ENCODE measurements around the gene FYN. TPM values are rescaled to one million over a fixed set of nuclear protein-coding genes. Genes with fewer than 3 reads are reported as not detected.

Gene FYN
- total RNA-seq, 2 donors from 2014 or later: 13.7 to 103 TPM

- no peaks in the 10 kb centered on the region for H3K36me3 ChIP-seq
- H3K27ac ChIP-seq: no peak overlapping the region
- 67% methylated on average over 7 of the region's 7 CpGs for WGBS
- H3K27me3 ChIP-seq (replicated peaks; ENCODE audit: insufficient read depth): no peaks in the 10 kb centered on the region
- no peak for DNase-seq (ENCODE audit: low spot score)
- intact Hi-C loops (cut with DNase I): no loop called here
- H3K4me1 ChIP-seq (replicated peaks): peaks cover 5% of the 10 kb centered on the region
- H3K4me3 ChIP-seq: no peak overlapping the region
- TF ChIP-seq CTCF (IDR thresholded peaks at IDR 0.05): no peak
- TF ChIP-seq POLR2AphosphoS5 (IDR thresholded peaks at IDR 0.05): no peak
- TF ChIP-seq POLR2A (IDR thresholded peaks at IDR 0.05): no peak
- no peaks in the 10 kb centered on the region for H3K9me3 ChIP-seq
Measured at GRCh38 chr6:111861431-111861885, 11.8 kb downstream of the FYN start.

GRCh38 chr6:111858347-111858746 is 14.9 kb downstream of the FYN start:
- H3K27ac ChIP-seq: no peak overlapping the region
- TF ChIP-seq CTCF (IDR thresholded peaks at IDR 0.05): no peak
- TF ChIP-seq POLR2AphosphoS5 (IDR thresholded peaks at IDR 0.05): no peak
- no peak for TF ChIP-seq POLR2A (IDR thresholded peaks at IDR 0.05)
- no peaks in the 10 kb centered on the region for H3K9me3 ChIP-seq
- intact Hi-C loops (cut with DNase I): no loop called here
- H3K27me3 ChIP-seq (replicated peaks; ENCODE audit: insufficient read depth): no peaks in the 10 kb centered on the region
- no peaks in the 10 kb centered on the region for H3K4me1 ChIP-seq (replicated peaks)
- no peak for DNase-seq (ENCODE audit: low spot score)
- WGBS: 63% methylated on average over 3 of the region's 3 CpGs
- H3K36me3 ChIP-seq: no peaks in the 10 kb centered on the region
- no peak overlapping the region for H3K4me3 ChIP-seq

- Histone ChIP-seq H3K4me3 (no peak overlapping the region), H3K27ac (no peak overlapping the region), H3K36me3 (no peaks in the 10 kb centered on the region), H3K4me1 (replicated peaks) (peaks cover under 1% of the 10 kb centered on the region), H3K27me3 (replicated peaks; ENCODE audit: insufficient read depth) (no peaks in the 10 kb centered on the region), H3K9me3 (no peaks in the 10 kb centered on the region)
- TF ChIP-seq CTCF (IDR thresholded peaks at IDR 0.05) (no peak), POLR2AphosphoS5 (IDR thresholded peaks at IDR 0.05) (no peak), POLR2A (IDR thresholded peaks at IDR 0.05) (no peak)
- 86% methylated on average over 8 of the region's 8 CpGs for whole genome bisulfite sequencing
- intact Hi-C loops (cut with DNase I): no loop called here
- no peak for DNase-seq (ENCODE audit: low spot score)
Measured at GRCh38 chr6:111857674-111858337, 15.4 kb downstream of the FYN start.

- DNase-seq (ENCODE audit: low spot score): no peak
- intact Hi-C loops (cut with DNase I): no loop called here
- TF ChIP-seq POLR2A (IDR thresholded peaks at IDR 0.05) (no peak), POLR2AphosphoS5 (IDR thresholded peaks at IDR 0.05) (no peak), CTCF (IDR thresholded peaks at IDR 0.05) (no peak)
- no peak overlapping the region for H3K4me3 ChIP-seq
- no peak overlapping the region for H3K27ac ChIP-seq
- H3K36me3 ChIP-seq: no peaks in the 10 kb centered on the region
- H3K9me3 ChIP-seq: no peaks in the 10 kb centered on the region
- no peaks in the 10 kb centered on the region for H3K27me3 ChIP-seq (replicated peaks; ENCODE audit: insufficient read depth)
- H3K4me1 ChIP-seq (replicated peaks): peaks cover 6% of the 10 kb centered on the region
- 100% methylated on average over 1 of the region's 1 CpG for WGBS
Measured at GRCh38 chr6:111855753-111856152, 17.5 kb downstream of the FYN start.

GRCh38 chr6:111854683-111855082 is 18.6 kb downstream of the FYN start:
- DNase-seq (ENCODE audit: low spot score): no peak
- Histone ChIP-seq H3K4me3 (no peak overlapping the region), H3K9me3 (no peaks in the 10 kb centered on the region), H3K36me3 (no peaks in the 10 kb centered on the region), H3K4me1 (replicated peaks) (peaks cover 6% of the 10 kb centered on the region), H3K27me3 (replicated peaks; ENCODE audit: insufficient read depth) (no peaks in the 10 kb centered on the region), H3K27ac (no peak overlapping the region)
- WGBS: 86% methylated on average over 2 of the region's 2 CpGs
- TF ChIP-seq POLR2AphosphoS5 (IDR thresholded peaks at IDR 0.05) (no peak), POLR2A (IDR thresholded peaks at IDR 0.05) (no peak)
- intact Hi-C loops (cut with DNase I): no loop called here
